A549 treated with CpdA at 1 μM for 4 hours (cell line): ENCODE data around the gene ARHGEF4. TPM values are rescaled to one million over a fixed set of nuclear protein-coding genes. Genes with fewer than 3 reads are reported as not detected.

Experiments
- total RNA-seq: library from RNA; stranded (reverse); fragments of 200-300 nt; extraction: Qiagen RNA extraction; gene quantifications from 5 replicates; pipeline ENCODE4 v1.2.3, GENCODE V29; 2022; ENCODE audit warnings: low read depth

Gene ARHGEF4
- 6.3 to 8.0 TPM (median 7.5 TPM) in 5 replicates for total RNA-seq

GRCh38 chr2:130836501-130837174 is at the start of gene ARHGEF4:
Gene ARHGEF4, plus strand, starts transcription at chr2:130836914. Its CDS starts 40 bp downstream, at chr2:130836954.

DNA sequence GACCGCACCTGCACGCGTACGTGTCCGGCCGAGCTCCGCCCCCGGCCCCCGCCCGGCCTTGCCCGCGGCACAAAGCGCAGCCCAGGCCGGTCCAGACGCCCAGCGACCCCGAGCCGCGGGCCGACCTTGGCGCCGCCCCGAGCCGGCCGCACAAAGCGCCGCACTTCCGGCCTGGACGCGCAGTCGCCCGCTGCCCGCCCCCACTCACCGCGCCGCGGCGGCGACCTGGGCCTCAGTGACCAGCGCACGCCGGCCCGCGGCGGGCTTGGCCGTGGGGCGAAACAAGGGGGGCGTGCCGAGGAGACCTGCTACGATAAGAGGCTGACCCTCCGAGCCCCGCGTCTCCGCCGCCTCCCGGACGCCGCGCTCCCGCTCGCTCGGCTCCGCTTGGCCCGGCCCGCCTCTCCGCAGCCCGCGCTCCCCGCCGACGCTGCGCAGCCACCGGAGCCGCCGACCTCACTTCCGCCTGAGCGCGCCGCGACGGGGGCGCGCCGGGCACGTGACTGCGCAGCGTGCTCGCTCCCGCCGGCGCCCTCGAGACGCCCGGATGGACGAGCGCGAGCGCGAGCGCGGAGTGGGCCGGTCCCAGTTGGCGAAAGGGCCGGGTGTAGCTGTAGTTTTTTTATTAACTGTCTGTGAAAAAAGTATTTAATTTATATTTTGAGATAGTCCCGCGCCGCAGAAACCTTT is 256.4 kb downstream of the ARHGEF4 start, which contains the start of gene FAM168B:
Gene FAM168B (minus strand): TSS at position 455 of the 690 bp plus-strand sequence. CDS start 10,814 bp downstream, outside the sequence.

Other genes with a start within 250 kb of the ARHGEF4 start
- gene CFC1, start 237.3 kb upstream of the ARHGEF4 start, total RNA-seq, result not detected in 5 replicates
- gene POTEJ, start 225.5 kb upstream of the ARHGEF4 start, total RNA-seq, result not detected in 5 replicates
- gene GPR148, start 107.8 kb upstream of the ARHGEF4 start, total RNA-seq, result not detected in 5 replicates
- gene AMER3, start 81.4 kb upstream of the ARHGEF4 start, total RNA-seq, result not detected in 5 replicates